OCI-LY1 (cell line): Measurements from ENCODE around the gene CDHR5.

Experiments
- EZH2 ChIP-seq: fragments of 200-600 bp; sonication (generic), shearing (Covaris generic); IDR thresholded peaks from 2 replicates; pipeline ENCODE4 v1.8.0; 2017; ENCODE audit warnings: borderline replicate concordance, mixed run types, mild to moderate bottlenecking, antibody characterized with exemption, low read length, moderate library complexity, mixed read lengths
- TF ChIP-seq, protein P1 (sequence below): fragments of 200-600 bp; sonication (generic), shearing (Covaris generic); IDR thresholded peaks from 2 replicates; pipeline ENCODE4 v1.5.1; 2017; ENCODE audit warnings: mild to moderate bottlenecking, antibody characterized with exemption, low read length, moderate library complexity, mixed read lengths

DNA sequence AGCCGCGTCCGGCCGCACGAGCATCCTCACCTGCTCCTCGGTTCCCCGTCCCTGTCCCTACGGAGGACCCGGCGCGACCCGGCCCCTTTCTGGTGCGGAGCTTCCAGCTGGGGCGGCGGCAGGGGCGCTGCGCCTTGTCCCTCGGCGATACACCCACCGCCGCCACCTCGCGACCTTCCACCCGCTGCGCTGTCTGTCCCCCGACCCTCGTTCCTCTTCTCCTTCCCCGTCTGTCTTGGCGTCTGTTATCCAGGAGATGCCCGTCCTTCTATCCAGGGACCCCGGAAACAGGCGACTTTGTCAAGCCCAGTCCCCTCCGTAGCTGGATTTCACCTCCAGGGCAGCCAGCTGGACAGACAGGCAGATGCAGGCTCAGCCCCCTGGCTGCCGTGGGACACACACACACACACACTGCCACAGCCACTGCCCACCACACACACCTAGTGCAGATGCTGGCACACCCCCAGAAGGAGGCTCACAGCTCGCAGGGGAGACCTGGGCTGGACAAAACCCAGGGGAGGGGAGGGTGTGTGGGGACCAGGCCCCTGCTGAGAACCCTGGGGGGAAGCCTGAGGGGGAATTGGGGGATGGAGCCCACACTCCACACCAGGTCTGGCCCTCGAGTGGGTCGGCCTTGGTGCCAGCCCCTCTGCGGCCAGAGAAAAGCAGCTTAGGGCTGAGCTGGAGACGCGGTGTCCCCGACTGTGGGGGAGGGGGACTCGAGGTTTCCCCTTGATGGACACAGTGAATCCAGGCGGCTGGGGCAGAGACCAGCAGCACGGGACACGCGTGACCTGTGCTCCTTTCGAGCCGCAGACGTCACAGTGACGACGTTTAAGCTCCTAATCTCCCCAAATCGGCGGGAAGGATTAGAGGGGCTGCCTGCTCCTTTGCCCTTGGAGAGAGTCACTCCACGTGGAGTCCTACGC, 13.1 kb upstream of the CDHR5 start:
- no peak for TF ChIP-seq EZH2
- TF ChIP-seq, protein P1, sequence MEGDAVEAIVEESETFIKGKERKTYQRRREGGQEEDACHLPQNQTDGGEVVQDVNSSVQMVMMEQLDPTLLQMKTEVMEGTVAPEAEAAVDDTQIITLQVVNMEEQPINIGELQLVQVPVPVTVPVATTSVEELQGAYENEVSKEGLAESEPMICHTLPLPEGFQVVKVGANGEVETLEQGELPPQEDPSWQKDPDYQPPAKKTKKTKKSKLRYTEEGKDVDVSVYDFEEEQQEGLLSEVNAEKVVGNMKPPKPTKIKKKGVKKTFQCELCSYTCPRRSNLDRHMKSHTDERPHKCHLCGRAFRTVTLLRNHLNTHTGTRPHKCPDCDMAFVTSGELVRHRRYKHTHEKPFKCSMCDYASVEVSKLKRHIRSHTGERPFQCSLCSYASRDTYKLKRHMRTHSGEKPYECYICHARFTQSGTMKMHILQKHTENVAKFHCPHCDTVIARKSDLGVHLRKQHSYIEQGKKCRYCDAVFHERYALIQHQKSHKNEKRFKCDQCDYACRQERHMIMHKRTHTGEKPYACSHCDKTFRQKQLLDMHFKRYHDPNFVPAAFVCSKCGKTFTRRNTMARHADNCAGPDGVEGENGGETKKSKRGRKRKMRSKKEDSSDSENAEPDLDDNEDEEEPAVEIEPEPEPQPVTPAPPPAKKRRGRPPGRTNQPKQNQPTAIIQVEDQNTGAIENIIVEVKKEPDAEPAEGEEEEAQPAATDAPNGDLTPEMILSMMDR, result no peak
